Activated CD8-positive, alpha-beta memory T cell treated with anti-CD3 and anti-CD28 coated beads, Interleukin-2, amount 50 U/mL, for 48 hours (primary cell): ENCODE data around the gene ARHGEF17.
A peak's percentile ranks its signal among the peaks of the same experiment; 100 is the strongest.
"Not testable (repeated sequence)": the region's sequence is repeated elsewhere in the genome, so short reads cannot be mapped to it uniquely, and the experiment has no call there.

Experiments used
- DNase-seq: peaks from one replicate; pipeline ENCODE4 v3.0.0-alpha.2; 2020

The ARHGEF17 gene

GRCh38 chr11:73308003-73308960, at the start of gene ARHGEF17:
TSS of gene ARHGEF17 (plus strand) at chr11:73308276. CDS start at chr11:73308639, 363 bp downstream.
- no peak for DNase-seq

- peak; percentile 10 for DNase-seq
Observed at GRCh38 chr11:73259406-73260126, 48.5 kb upstream of the ARHGEF17 start.

DNA sequence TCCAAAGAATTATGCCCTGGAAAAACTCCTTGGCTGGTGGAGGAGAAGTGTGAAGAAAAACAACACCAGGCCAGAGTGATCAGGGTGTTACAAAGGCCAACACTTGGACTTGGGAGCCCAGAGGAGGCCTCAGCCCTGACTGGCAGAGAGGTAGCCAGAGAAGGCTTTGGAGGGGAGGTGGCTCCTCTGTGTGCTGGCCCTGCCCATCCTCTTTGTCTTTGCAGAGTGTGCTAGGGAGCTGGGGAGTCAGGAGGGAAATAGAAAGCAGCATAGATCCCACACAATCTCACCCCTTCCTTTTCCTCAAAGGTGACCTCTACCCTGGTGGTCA, 48.0 kb upstream of the ARHGEF17 start:
- no peak for DNase-seq

DNA sequence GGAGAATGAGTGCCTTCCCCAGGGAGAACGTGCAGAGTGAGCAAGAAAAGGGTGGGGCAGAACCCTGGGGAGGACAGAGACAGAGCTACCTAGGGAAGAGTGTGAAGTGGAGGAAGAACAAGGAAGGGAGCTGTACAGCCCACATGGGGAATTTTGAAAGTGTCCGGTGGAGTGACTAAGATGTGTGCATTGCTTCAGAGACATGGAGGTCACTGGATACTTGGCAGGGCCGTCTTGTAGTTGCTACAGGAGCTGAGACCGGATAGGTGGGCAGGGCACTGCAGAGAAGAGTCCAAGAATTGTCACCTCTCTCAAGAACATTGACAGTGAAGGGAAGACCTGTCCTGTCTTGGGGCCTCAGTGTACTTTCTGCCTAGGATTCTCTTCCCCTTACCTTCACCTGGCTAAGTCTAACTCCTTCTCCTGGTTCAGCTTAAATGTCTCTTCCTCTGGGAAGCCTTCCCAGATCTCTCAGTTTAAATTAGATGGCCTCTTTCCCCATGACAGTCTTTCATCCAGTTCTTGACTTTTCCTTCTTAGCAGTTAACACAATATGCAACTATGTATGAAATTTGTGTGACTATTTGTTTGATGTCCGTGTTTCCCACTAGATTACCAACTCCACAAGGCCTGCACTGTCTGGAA, 45.1 kb upstream of the ARHGEF17 start:
- peak; percentile 36 for DNase-seq

- DNase-seq, result peak; percentile 29
Observed at GRCh38 chr11:73263640-73264039, 44.4 kb upstream of the ARHGEF17 start.

- peak; percentile 23 for DNase-seq
Observed at GRCh38 chr11:73265278-73265810, 42.7 kb upstream of the ARHGEF17 start.

DNA sequence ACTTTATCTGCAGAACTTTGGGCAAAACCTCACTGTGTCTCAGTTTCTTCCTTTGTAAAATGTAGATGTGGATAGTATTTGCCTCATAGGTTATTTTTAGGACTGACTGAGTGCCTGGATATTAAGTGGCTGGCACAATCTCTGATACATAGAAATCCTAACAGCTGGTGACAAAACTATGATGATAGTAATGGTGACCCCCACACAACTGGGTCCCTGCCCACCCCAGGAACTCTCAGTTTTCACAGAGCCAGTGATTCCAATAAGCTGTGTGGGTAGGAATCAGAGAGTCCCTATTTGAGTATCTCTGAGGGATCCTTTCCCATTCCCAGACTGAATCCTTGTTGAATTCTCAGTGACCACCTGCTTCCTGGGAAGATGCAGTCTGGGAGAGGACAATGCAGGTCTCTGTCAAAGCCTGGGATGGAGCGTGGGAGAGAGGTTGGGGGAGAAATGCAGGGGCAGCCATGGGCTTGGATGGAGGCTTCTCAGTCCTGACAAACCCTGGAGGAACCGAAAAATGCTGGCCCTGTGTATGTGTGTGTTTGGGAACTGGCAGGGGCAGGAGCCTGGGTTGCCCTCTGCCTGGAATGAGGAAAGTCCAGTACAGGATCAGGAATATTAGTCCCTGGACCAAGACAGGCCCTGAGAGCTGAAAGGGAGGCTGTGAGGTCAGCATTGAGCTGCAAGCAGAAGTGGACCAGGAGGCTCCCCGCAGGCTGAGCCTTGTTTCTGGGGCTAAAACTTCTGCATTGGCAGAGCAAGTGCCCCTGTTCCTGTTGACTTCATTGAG, 42.0 kb upstream of the ARHGEF17 start:
- DNase-seq, result peak; percentile 38

DNA sequence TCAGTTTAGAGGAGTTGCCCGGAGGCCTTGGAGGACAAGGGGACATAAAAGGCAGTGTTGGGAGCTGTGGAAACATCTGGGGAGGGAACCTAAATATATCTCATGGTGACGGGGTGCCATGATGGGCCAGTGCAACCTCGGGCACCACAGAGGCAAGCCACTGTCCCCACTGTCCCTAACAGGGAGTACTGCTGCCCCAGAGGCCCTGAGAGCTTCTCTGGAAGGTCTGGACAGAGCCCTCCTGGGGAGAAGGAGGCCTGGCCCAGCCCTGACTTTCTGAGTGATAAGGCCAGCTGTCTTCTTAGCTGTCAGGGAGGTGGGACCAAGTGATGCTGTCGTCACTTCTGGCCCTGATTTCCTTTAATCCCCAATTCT, 41.4 kb upstream of the ARHGEF17 start:
- DNase-seq, result peak; percentile 29

- DNase-seq, result peak; percentile 33
Observed at GRCh38 chr11:73267122-73267846, 40.8 kb upstream of the ARHGEF17 start.

GRCh38 chr11:73267906-73268540, 40.1 kb upstream of the ARHGEF17 start:
- peak; percentile 25 for DNase-seq

- DNase-seq, result peak; percentile 40
Observed at GRCh38 chr11:73268671-73269271, 39.3 kb upstream of the ARHGEF17 start.

DNA sequence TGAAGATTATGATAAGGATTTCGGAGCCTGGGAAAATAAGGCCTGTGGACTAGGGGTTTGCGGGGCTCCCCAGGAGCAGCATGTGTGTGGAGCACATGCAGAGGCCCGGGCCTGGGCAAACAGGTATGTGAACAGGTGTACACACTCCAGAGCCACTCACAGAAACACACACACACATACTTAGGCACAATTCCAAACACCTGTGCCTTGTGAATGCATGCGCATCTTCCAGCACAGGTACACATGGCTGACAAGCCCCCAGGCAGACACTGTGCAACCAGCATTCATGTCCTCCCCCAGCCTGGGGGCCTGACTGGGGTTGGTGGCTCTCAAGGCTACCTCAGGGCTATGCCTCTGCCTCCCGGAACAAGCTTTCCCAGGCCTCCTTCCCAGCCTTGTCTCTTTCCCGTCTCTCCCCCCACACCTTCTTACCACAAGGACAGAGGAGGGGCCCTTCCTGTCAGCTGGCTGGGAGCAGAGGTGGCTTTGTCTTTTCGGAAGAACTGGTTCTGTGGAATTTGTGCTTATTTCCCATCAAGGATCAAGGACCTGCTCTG, 38.5 kb upstream of the ARHGEF17 start:
- DNase-seq, result peak; percentile 42

GRCh38 chr11:73270016-73270854, 37.8 kb upstream of the ARHGEF17 start:
- DNase-seq, result peak; percentile 47

GRCh38 chr11:73270855-73271477, 37.1 kb upstream of the ARHGEF17 start:
- peak; percentile 30 for DNase-seq

DNA sequence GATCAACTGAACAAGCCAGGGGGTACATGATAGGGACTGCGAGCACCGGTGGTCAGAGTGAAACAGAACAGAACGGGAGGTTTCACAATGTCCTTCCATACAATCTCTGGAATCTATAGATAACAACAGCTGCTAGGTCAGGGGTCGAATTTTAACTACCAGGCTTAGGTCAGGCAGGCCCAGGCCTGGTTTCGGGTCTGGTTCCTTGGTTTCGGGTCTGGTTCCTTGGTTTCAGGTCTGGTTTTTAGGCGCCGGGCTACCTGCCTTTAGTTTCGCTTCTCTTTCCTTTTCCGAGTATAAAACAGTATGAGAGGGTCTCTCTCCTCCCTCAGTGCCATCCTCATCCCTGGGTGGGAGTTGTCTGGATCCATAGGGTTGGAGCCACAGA, 36.6 kb upstream of the ARHGEF17 start:
- not testable (repeated sequence) for DNase-seq

DNA sequence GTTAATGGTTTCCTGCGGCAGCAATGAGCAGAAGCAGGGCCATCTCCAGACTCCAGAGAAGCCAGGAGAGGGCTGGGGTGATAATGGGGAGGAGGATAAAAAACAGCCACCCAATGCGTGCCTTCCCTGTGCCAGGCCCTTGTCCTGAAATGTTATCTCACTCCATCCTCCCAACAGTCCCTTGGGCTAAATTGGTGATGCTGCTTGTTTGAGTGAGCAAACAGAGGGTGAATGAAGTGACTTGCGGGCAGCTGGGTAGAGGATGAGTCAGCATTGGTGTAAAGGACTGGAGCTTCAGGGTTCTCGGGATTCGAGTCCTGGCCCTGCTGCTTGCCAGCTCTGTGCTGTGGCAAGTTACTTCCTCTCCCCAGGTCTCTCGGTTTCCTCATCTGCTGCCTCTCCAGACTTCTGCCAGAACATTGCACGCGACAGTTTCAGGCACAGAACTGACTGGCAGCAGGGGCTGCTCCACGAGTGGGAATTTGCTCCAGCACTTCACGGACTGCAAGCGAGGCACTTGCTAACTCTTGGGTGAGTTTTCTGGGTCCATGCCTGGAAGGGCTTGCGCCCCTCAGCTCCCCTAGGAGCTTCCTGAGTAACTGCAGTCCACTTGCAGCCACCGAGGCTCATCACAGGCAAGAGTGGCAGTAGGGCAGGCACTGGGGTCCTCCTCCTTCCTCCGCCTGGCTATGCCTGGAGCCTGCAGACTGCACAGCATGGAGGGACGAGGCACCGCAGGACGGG, 36.0 kb upstream of the ARHGEF17 start, which contains the start of gene P2RY6:
Gene P2RY6 (plus strand): TSS at position 403 of the 744 bp plus-strand sequence. CDS start 24,181 bp downstream, outside the sequence.
- DNase-seq, result no peak

DNA sequence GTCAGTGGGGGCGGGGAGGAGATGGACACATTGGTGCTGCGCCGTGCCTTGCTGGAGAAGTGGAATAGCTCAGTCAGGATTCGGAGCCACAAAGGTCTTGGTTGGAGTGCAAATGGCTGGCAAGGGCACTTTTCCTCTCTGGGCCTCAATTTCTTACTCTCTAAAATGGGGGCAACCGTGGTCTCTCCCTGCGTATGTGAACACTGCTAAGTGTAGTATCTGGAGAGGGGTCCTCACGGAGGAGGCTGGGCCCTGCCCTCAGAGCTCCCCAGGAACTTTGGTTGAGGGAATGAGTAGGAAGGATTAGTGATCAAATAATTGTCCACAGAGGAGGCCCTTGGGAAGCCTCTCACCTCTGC, 35.4 kb upstream of the ARHGEF17 start:
- DNase-seq, result no peak
